ENCODE data around the gene KIAA0753.

The KIAA0753 gene

DNA sequence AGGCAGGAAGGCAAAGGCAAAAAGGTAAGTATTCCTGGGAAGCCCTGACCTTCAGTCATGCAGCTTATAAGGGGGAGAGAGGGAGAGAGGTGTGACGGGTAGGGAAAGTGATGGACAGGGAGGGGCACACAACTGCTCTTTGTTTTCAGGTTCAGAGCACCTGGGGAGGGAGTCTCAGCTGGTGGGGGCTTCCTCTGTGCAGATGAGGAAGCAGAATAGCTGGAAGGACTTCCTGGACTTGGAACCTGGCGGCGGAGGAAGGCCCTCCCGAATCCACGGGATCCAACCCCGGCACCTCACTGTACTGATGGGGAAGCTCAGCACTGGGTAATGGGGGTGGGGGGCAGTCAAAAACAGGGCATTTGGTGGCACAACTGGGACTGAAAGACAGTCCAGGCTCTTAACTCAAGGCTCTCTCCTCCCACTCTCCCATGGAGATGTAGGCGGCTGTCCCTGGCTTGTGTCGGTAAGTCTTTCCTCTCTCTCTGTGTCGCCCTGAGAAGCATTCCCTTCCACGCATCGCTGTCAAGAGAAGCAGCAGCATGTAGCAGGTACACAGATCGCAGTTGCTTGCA lies 72.2 kb downstream of the KIAA0753 start:
- no peak for DNase-seq

DNA sequence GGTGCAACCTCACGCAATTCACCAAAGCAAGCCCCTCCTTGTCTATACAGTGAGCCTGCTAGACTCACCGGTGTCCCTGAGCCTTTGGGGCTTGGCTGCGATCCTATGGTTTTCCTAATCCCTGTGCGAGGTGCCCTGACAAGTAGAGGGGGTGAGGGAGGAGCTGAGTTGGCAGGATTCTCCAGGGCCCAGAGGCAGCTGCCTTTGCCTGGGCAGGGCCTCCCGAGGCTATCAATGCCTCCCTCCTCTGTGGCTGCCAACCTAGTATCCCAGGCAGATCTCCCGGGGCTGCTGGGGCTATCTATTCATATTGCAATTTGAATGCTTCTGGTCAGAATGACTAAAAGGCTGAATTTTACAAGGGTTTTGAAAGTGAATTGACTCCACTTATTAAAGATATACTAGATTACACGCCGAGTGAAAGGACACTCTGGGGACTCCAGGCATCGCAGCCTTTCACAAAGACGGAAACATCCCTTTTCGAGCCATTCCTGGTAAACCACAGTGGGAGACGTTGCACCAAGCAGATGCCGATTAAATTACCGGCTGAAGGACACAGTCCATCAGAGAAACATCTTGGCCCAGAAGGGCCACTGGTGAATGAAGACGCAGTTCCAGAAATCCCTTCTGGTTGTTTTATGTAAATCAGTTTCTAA lies 72.9 kb downstream of the KIAA0753 start:
- peak in 1 of 2 experiments; percentile 16 for DNase-seq

- DNase-seq: no peak
These were observed 79.1 kb downstream of the KIAA0753 start for GRCh38 chr17:6561446-6561845.

GRCh38 chr17:6560496-6560895 lies 80.0 kb downstream of the KIAA0753 start:
- no peak for DNase-seq

DNA sequence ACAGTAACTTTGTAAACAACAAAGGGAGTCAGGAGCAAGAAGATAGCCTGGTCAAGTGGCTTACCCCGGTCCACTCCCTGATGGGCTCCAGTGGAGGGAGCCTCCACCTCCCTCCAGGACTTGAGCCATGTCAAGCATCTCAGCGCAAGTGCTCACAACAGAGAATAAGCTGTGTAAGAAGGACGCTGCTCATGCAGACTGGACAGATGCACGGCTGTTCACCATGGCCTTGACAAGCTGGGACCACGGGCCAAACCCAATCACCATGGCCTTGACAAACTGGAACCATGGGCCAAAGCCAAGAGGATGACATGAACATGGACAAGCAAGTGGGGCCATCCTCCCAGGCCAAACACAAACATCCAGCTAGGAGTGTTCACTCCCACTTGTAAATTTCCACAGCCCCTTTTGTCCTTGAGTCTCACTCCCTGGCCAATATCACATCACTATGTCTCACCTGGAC lies 80.7 kb downstream of the KIAA0753 start:
- DNase-seq: no peak

- no peak for DNase-seq
These were observed 81.4 kb downstream of the KIAA0753 start for GRCh38 chr17:6558932-6559752.

- no peak for DNase-seq
These were observed 82.2 kb downstream of the KIAA0753 start for GRCh38 chr17:6558276-6558675.

DNA sequence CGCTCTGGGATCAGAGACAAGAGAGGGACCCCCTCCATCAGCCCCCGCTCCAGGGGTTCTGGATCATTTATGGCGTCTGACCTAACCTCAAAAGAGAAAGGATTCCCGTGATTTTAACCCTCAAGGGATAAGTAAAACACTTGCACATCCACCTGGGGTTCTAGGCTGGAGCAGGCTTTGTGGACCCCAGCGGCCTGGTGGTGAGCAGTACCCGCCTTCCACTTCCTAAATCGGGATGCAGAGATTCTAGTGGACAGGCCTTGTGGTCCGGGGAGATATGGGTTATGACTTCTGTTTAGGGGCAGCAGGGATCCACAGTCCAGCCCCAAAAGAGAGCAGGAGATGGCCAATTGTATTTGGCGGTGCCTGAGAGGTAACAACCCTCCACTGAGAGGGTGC lies 83.5 kb downstream of the KIAA0753 start:
- no peak for DNase-seq

DNA sequence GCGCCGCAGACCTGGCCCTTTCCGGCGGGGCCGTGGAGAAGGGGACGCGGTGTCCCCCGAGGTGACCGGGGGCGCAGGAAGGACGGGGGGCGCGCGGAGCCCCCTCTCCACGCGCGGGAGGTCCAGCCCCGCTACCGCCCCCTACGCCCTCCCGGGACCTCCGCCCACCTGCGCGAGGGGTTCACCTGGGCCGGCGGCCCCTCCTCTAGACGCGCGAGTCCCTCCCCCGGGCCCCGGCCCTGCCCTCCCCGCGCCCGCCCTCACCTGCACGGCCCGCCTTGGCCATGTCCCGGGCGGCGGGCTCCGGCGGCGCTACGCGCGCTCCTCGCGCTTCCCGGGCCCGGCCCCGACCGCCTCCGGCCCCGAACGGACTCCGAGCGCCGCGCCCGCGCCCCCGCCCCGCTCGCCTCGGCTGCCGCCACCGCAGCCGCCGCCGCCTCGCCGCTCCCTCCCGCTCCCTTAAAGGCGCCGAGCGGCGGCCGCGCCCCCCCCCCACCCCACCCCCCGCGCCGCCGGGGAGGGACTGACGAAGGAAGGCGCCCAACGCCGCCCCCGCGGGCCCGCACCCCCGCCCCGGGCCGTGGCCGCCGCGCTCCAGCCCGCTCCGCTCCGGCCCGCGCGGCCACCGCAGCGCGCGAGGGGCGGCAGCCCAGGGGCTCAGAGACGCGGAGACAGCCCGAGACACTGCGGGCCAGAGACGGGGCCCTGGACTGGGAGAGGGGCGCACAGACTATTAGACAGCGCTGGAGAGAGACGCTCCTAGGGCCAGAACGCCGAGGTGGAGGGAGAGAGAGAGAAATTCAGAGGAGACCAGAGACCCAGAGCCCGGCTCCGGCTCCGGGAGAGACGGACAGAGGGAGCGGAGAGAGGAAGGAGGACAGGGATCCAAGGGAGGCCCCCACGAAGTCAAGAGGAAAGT lies 84.1 kb downstream of the KIAA0753 start, which contains the start of gene PITPNM3:
PITPNM3 (minus strand) TSS at position 435 of the 919 bp plus-strand sequence; CDS start at position 286, 149 bp downstream.
- DNase-seq: no peak

DNA sequence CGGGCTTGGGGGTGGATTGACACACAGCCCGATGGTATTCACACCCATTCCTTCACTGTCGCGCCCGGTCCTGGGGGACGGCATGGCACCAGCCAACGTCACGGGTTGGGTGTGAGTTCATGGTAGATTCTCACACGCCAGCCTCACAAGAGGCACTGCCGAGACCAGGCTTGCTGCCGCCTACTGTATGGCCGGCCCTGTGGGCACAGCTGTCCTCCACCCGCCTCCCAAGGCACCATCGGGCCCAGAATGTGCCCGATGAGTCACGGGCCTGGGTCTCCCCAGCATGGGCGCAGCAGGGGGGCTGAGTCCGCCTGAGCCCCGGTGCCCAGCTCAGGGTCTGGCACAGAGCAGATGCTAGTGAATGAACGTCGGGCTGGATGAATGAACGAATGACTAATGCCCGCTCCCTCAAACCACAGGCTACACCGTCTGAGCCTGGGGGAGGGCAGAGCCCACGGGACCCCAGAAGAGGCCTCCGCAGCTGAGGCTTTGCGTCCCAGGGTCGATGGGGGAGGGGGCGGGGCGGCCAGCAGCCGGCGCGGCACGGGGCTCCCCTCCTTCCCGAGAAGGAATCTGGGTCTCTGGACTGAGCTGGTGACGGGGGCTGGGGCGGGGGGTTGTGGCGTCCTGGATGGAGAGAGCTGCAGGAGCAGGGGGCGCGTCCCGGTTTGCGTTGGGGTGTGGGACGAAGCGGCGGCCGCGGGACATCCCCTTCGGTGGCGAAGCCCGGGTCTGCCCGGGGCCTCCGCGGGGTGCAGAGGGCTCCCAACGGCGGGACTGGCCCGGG lies 85.0 kb downstream of the KIAA0753 start:
- no peak for DNase-seq

GRCh38 chr17:6554871-6555330 lies 85.6 kb downstream of the KIAA0753 start:
- DNase-seq: no peak

GRCh38 chr17:6554342-6554741 lies 86.2 kb downstream of the KIAA0753 start:
- no peak for DNase-seq

- DNase-seq: peak; percentile 45 to 84
These were observed 88.5 kb downstream of the KIAA0753 start for GRCh38 chr17:6551869-6552531.

- no peak for DNase-seq
These were observed 89.2 kb downstream of the KIAA0753 start for GRCh38 chr17:6551356-6551755.

GRCh38 chr17:6549384-6550036 lies 91.0 kb downstream of the KIAA0753 start:
- no peak for DNase-seq

GRCh38 chr17:6548578-6549330 lies 91.8 kb downstream of the KIAA0753 start:
- DNase-seq: no peak

- DNase-seq: peak in 1 of 2 experiments; percentile 65
These were observed 92.5 kb downstream of the KIAA0753 start for GRCh38 chr17:6548034-6548433.

DNA sequence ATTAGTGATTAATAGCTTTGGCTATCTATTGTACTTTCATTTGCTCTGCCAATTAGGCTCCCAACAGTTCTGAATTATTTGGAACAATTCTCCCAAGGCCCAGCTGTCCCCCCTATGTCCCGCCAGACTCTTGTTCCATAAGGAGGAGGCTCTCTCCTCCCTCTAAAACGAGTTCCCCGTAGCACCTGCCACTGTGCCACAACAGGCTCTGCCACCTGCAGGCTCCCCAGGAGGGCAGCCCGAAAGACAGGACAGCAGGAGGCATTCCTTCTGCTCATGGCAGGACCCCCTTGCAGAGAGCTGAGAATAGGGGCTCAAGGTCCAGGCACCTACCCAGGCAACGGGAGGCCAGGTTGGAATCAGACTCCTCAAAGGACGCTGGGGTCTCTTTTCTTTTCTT lies 93.2 kb downstream of the KIAA0753 start:
- DNase-seq: peak in 1 of 2 experiments; percentile 85

DNA sequence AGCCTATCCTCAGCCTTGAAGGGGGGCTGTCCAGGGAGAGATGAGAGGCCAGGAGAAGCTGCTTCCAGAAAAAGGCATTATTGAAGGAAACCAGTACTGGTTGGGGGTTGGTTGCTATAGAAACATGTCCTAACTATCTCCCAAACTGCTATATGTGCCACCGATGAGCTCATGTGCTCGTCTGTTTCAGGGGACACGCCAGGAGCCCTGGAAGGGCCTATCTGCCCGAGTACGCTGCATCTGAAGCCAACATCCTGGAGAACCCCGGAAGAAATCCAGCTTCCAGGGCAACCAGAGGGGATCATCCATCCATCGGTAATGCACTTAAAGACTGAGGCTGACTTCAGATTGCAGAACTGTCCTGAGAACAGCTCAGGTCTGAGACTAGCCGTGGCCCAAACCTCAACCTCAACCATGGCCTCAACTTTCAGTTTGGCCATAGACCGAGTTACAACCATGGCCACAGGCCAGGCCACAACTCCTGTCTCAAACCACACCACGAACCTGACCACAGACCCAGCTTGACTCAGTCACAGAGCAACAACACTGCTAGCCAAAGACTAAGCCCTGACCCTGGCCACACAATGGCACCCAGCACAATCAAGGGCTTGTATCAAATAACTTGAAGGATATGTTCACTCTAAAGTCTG lies 94.3 kb downstream of the KIAA0753 start:
- DNase-seq: peak in 1 of 2 experiments; percentile 12

All from NCI-H446 (cell line).